Muscle layer of colon (tissue), 2 donors: ENCODE results near the gene CHST14.

Experiments
- H3K27ac ChIP-seq: one replicate; pipeline ENCODE4 v1.7.0; 2013; ENCODE audit warnings: low read depth, mild to moderate bottlenecking, low read length, moderate library complexity
- H3K27me3 ChIP-seq, 2 donors: one replicate each; pipeline ENCODE4 v1.7.0; 2013; ENCODE audit warnings: low read length in 2 of 2, mild to moderate bottlenecking in 2 of 2; ENCODE audit not compliant: insufficient read depth in 2 of 2, control insufficient read depth in 1 of 2
- H3K36me3 ChIP-seq: one replicate; pipeline ENCODE4 v1.7.0; 2013; ENCODE audit warnings: mild to moderate bottlenecking, low read length; ENCODE audit not compliant: insufficient read depth
- H3K4me1 ChIP-seq: one replicate; pipeline ENCODE4 v1.7.0; 2013; ENCODE audit warnings: mild to moderate bottlenecking, low read length; ENCODE audit not compliant: insufficient read depth
- H3K4me3 ChIP-seq, 2 donors: one replicate each; pipeline ENCODE4 v1.7.0; 2013; ENCODE audit warnings: low read length in 2 of 2, low read depth in 1 of 2, mild to moderate bottlenecking in 1 of 2, moderate library complexity in 1 of 2
- H3K9ac ChIP-seq: one replicate; pipeline ENCODE4 v1.7.0; 2013; ENCODE audit warnings: low read length
- H3K9me3 ChIP-seq: one replicate; pipeline ENCODE4 v1.7.0; 2013; ENCODE audit warnings: mild to moderate bottlenecking, low read length
- donor health status: abdominal sarcoma.
- donor health status: Adenocarcinoma of cecum.

CHST14 gene

GRCh38 chr15:40500568-40501330 lies 30.0 kb downstream of the CHST14 start:
- H3K36me3 ChIP-seq: no peaks in the 10 kb centered on the region
- no peak overlapping the region for H3K27ac ChIP-seq
- H3K4me1 ChIP-seq: no peaks in the 10 kb centered on the region
- no peak overlapping the region for H3K9ac ChIP-seq
- H3K4me3 ChIP-seq: no peak overlapping the region
- H3K9me3 ChIP-seq: no peaks in the 10 kb centered on the region
- H3K27me3 ChIP-seq: no peaks in the 10 kb centered on the region

- no peak overlapping the region for H3K4me3 ChIP-seq
- H3K27me3 ChIP-seq: no peaks in the 10 kb centered on the region
- no peaks in the 10 kb centered on the region for H3K36me3 ChIP-seq
- no peaks in the 10 kb centered on the region for H3K9me3 ChIP-seq
- H3K9ac ChIP-seq: no peak overlapping the region
- no peak overlapping the region for H3K27ac ChIP-seq
- peaks cover 2% of the 10 kb centered on the region for H3K4me1 ChIP-seq
Measured at GRCh38 chr15:40501487-40501886, 30.7 kb downstream of the CHST14 start.

- H3K4me1 ChIP-seq: peaks cover 7% of the 10 kb centered on the region
- H3K36me3 ChIP-seq: no peaks in the 10 kb centered on the region
- no peak overlapping the region for H3K27ac ChIP-seq
- no peaks in the 10 kb centered on the region for H3K9me3 ChIP-seq
- peak overlapping the region in 1 of 2 donors; percentile 44 for H3K4me3 ChIP-seq
- H3K27me3 ChIP-seq: no peaks in the 10 kb centered on the region
- peak overlapping the region; percentile 3 for H3K9ac ChIP-seq
Measured at GRCh38 chr15:40506964-40507571, 36.3 kb downstream of the CHST14 start.

- Histone ChIP-seq H3K9me3 (no peaks in the 10 kb centered on the region), H3K27ac (no peak overlapping the region), H3K9ac (no peak overlapping the region), H3K27me3 (no peaks in the 10 kb centered on the region), H3K4me3 (no peak overlapping the region), H3K36me3 (no peaks in the 10 kb centered on the region), H3K4me1 (peaks cover 7% of the 10 kb centered on the region)
Measured at GRCh38 chr15:40508216-40508615, 37.4 kb downstream of the CHST14 start.

- no peak overlapping the region for H3K27ac ChIP-seq
- H3K4me3 ChIP-seq: no peak overlapping the region
- H3K36me3 ChIP-seq: no peaks in the 10 kb centered on the region
- H3K9me3 ChIP-seq: no peaks in the 10 kb centered on the region
- H3K27me3 ChIP-seq: no peaks in the 10 kb centered on the region
- no peak overlapping the region for H3K9ac ChIP-seq
- peaks cover 7% of the 10 kb centered on the region for H3K4me1 ChIP-seq
Measured at GRCh38 chr15:40510201-40510600, 39.4 kb downstream of the CHST14 start.

- no peaks in the 10 kb centered on the region for H3K36me3 ChIP-seq
- peaks cover 7% of the 10 kb centered on the region for H3K4me1 ChIP-seq
- no peaks in the 10 kb centered on the region for H3K9me3 ChIP-seq
- H3K4me3 ChIP-seq: peak overlapping the region; percentile 54 to 64
- peak overlapping the region; percentile 14 for H3K9ac ChIP-seq
- no peak overlapping the region for H3K27ac ChIP-seq
- H3K27me3 ChIP-seq: no peaks in the 10 kb centered on the region
Measured at GRCh38 chr15:40511093-40511471, 40.3 kb downstream of the CHST14 start.

GRCh38 chr15:40511472-40512133 lies 40.8 kb downstream of the CHST14 start:
- peaks cover 4% of the 10 kb centered on the region for H3K4me1 ChIP-seq
- H3K27ac ChIP-seq: no peak overlapping the region
- peak overlapping the region; percentile 54 to 64 for H3K4me3 ChIP-seq
- H3K9ac ChIP-seq: peak overlapping the region; percentile 14
- no peaks in the 10 kb centered on the region for H3K9me3 ChIP-seq
- no peaks in the 10 kb centered on the region for H3K27me3 ChIP-seq
- no peaks in the 10 kb centered on the region for H3K36me3 ChIP-seq

- no peaks in the 10 kb centered on the region for H3K9me3 ChIP-seq
- no peak overlapping the region for H3K27ac ChIP-seq
- H3K27me3 ChIP-seq: no peaks in the 10 kb centered on the region
- H3K4me3 ChIP-seq: no peak overlapping the region
- H3K4me1 ChIP-seq: no peaks in the 10 kb centered on the region
- no peaks in the 10 kb centered on the region for H3K36me3 ChIP-seq
- H3K9ac ChIP-seq: no peak overlapping the region
Measured at GRCh38 chr15:40512440-40512839, 41.7 kb downstream of the CHST14 start.

- Histone ChIP-seq H3K36me3 (no peaks in the 10 kb centered on the region), H3K27ac (no peak overlapping the region), H3K9me3 (no peaks in the 10 kb centered on the region), H3K9ac (no peak overlapping the region), H3K4me1 (no peaks in the 10 kb centered on the region), H3K4me3 (no peak overlapping the region), H3K27me3 (no peaks in the 10 kb centered on the region)
Measured at GRCh38 chr15:40513609-40514008, 42.8 kb downstream of the CHST14 start.

- Histone ChIP-seq H3K36me3 (no peaks in the 10 kb centered on the region), H3K27me3 (no peaks in the 10 kb centered on the region)
Measured at GRCh38 chr15:40516322-40516721, 45.5 kb downstream of the CHST14 start.

More at GRCh38 chr15:40516322-40516721, 45.5 kb downstream of the CHST14 start:
- Histone ChIP-seq H3K27ac (no peak overlapping the region), H3K4me3 (no peak overlapping the region), H3K9me3 (no peaks in the 10 kb centered on the region), H3K9ac (no peak overlapping the region), H3K4me1 (no peaks in the 10 kb centered on the region)
